Measurements from ENCODE around the gene COA1. TPM values are rescaled to one million over a fixed set of nuclear protein-coding genes. Genes with fewer than 3 reads are reported as not detected.

COA1 gene
- total RNA-seq, 4 donors from 2014 or later: 38.5 to 64.0 (median 50.5) TPM

- TF ChIP-seq CTCF (IDR thresholded peaks at IDR 0.05; ENCODE audit: low read depth): no peak
Observed at GRCh38 chr7:43668035-43668434, 61.3 kb downstream of the COA1 start.

- TF ChIP-seq CTCF (IDR thresholded peaks at IDR 0.05; ENCODE audit: low read depth): no peak
Observed at GRCh38 chr7:43666938-43667337, 62.4 kb downstream of the COA1 start.

- TF ChIP-seq CTCF (IDR thresholded peaks at IDR 0.05; ENCODE audit: low read depth): no peak
Observed at GRCh38 chr7:43664681-43665080, 64.6 kb downstream of the COA1 start.

GRCh38 chr7:43660141-43660540, 69.2 kb downstream of the COA1 start:
- no peak for TF ChIP-seq CTCF (IDR thresholded peaks at IDR 0.05; ENCODE audit: low read depth)

GRCh38 chr7:43659549-43659896, 69.8 kb downstream of the COA1 start:
- no peak for TF ChIP-seq CTCF (IDR thresholded peaks at IDR 0.05; ENCODE audit: low read depth)

- TF ChIP-seq CTCF (IDR thresholded peaks at IDR 0.05; ENCODE audit: low read depth): no peak
Observed at GRCh38 chr7:43658718-43659548, 70.4 kb downstream of the COA1 start.

- no peak for TF ChIP-seq CTCF (IDR thresholded peaks at IDR 0.05; ENCODE audit: low read depth)
Observed at GRCh38 chr7:43656997-43657396, 72.3 kb downstream of the COA1 start.

Data from subcutaneous adipose tissue (tissue), 4 donors.